GM13977 (cell line): ENCODE measurements around the gene GAD1.

Experiments used
- DNase-seq: peaks from one replicate; pipeline ENCODE4 v3.0.0; 2012; ENCODE audit warnings: low spot score
- CTCF ChIP-seq: IDR thresholded peaks from 2 replicates; pipeline ENCODE4 v1.5.1; 2012; ENCODE audit warnings: mild to moderate bottlenecking, control low read depth; ENCODE audit not compliant: insufficient read depth; ENCODE audit errors: extremely low read depth, missing control alignments
- in situ Hi-C: fragments of 300-500 bp; cut with MboI; formaldehyde crosslinking; loops from one replicate; pipeline ENCODE4 v1.12.0; 2022; ENCODE audit warnings: low sequenced_read_pairs, low pct_unique_long_range_greater_than_20kb, mixed read lengths, inconsistent platforms; ENCODE audit not compliant: unreplicated experiment

Gene GAD1

GRCh38 chr2:170827841-170828532, 11.3 kb downstream of the GAD1 start:
- no peak for TF ChIP-seq CTCF
- no peak for DNase-seq
- in situ Hi-C loops, result no loop called here

GRCh38 chr2:170828533-170828916, 11.8 kb downstream of the GAD1 start:
- in situ Hi-C loops, result no loop called here
- DNase-seq, result no peak
- no peak for TF ChIP-seq CTCF

- DNase-seq, result no peak
- in situ Hi-C loops, result no loop called here
- TF ChIP-seq CTCF, result no peak
Measured at GRCh38 chr2:170829036-170829435, 12.3 kb downstream of the GAD1 start.

GRCh38 chr2:170830166-170830565, 13.5 kb downstream of the GAD1 start:
- in situ Hi-C loops, result no loop called here
- TF ChIP-seq CTCF, result no peak

GRCh38 chr2:170831115-170831514, 14.4 kb downstream of the GAD1 start:
- TF ChIP-seq CTCF, result no peak
- DNase-seq, result no peak
- in situ Hi-C loops, result no loop called here

More at GRCh38 chr2:170830166-170830565, 13.5 kb downstream of the GAD1 start:
- DNase-seq, result no peak

GRCh38 chr2:170836027-170836426, 19.3 kb downstream of the GAD1 start:
- no peak for DNase-seq
- in situ Hi-C loops, result no loop called here
- no peak for TF ChIP-seq CTCF
